H9 (cell line): ENCODE data around the gene SDE2. TPM values are rescaled to one million over a fixed set of nuclear protein-coding genes. Genes with fewer than 3 reads are reported as not detected.
"Not testable (repeated sequence)": the region's sequence is repeated elsewhere in the genome, so short reads cannot be mapped to it uniquely, and the experiment has no call there.

Experiments used
- DNase-seq: peaks from one replicate; pipeline ENCODE4 v3.0.0-alpha.2; 2017
- H2AFZ ChIP-seq: one replicate; pipeline ENCODE4 v1.6.1; 2013; ENCODE audit warnings: mild to moderate bottlenecking, low read length, control low read depth, moderate library complexity
- H2AK5ac ChIP-seq: 2 replicates; pipeline ENCODE4 v1.6.1; 2013; ENCODE audit warnings: low read length, control low read depth, mixed read lengths; ENCODE audit not compliant: insufficient read length
- H2BK120ac ChIP-seq: one replicate; pipeline ENCODE4 v1.6.1; 2013; ENCODE audit warnings: low read depth, mild to moderate bottlenecking, low read length, control low read depth, inconsistent platforms; ENCODE audit not compliant: poor library complexity, severe bottlenecking
- H2BK12ac ChIP-seq: 2 replicates; pipeline ENCODE4 v1.6.1; 2013; ENCODE audit warnings: low read length, control low read depth, mixed read lengths, low read depth; ENCODE audit not compliant: insufficient read length
- H2BK15ac ChIP-seq: 2 replicates; pipeline ENCODE4 v1.6.1; 2013; ENCODE audit warnings: low read depth, low read length, control low read depth
- H2BK20ac ChIP-seq: one replicate; pipeline ENCODE4 v1.6.1; 2013; ENCODE audit warnings: low read depth, mild to moderate bottlenecking, low read length, control low read depth, inconsistent platforms; ENCODE audit not compliant: poor library complexity, severe bottlenecking
- H2BK5ac ChIP-seq: 2 replicates; pipeline ENCODE4 v1.6.1; 2013; ENCODE audit warnings: low read length, control low read depth, mixed read lengths; ENCODE audit not compliant: insufficient read length
- H3K14ac ChIP-seq: 2 replicates; pipeline ENCODE4 v1.6.1; 2013; ENCODE audit warnings: low read length, control low read depth; ENCODE audit not compliant: insufficient read depth
- H3K18ac ChIP-seq: 2 replicates; pipeline ENCODE4 v1.6.1; 2013; ENCODE audit warnings: low read depth, mild to moderate bottlenecking, mixed read lengths, low read length, control low read depth; ENCODE audit not compliant: insufficient read length
- H3K23ac ChIP-seq: 2 replicates; pipeline ENCODE4 v1.6.1; 2013; ENCODE audit warnings: low read length, control low read depth, mixed read lengths, low read depth; ENCODE audit not compliant: insufficient read length
- H3K23me2 ChIP-seq: 2 replicates; pipeline ENCODE4 v1.6.1; 2013; ENCODE audit warnings: low read depth, mild to moderate bottlenecking, mixed read lengths, low read length, control low read depth; ENCODE audit not compliant: insufficient read length, poor library complexity, severe bottlenecking
- H3K27ac ChIP-seq: 2 replicates; pipeline ENCODE4 v1.5.1; 2013; ENCODE audit warnings: low read length, control low read depth, mixed read lengths, low read depth; ENCODE audit not compliant: insufficient read length
- H3K27me3 ChIP-seq: 2 replicates; pipeline ENCODE4 v1.6.1; 2013; ENCODE audit warnings: low read length, control low read depth, inconsistent platforms; ENCODE audit not compliant: insufficient read depth
- H3K4ac ChIP-seq: 2 replicates; pipeline ENCODE4 v1.6.1; 2013; ENCODE audit warnings: low read depth, mild to moderate bottlenecking, control low read depth, inconsistent platforms, low read length, moderate library complexity
- H3K4me1 ChIP-seq: 2 replicates; pipeline ENCODE4 v1.6.1; 2013; ENCODE audit warnings: low read length, control low read depth, inconsistent platforms; ENCODE audit not compliant: insufficient read depth
- H3K4me2 ChIP-seq: 2 replicates; pipeline ENCODE4 v1.6.1; 2013; ENCODE audit warnings: low read length, control low read depth, mixed read lengths; ENCODE audit not compliant: insufficient read length, insufficient read depth
- H3K56ac ChIP-seq: 2 replicates; pipeline ENCODE4 v1.6.1; 2013; ENCODE audit warnings: low read depth, mild to moderate bottlenecking, mixed read lengths, low read length, control low read depth; ENCODE audit not compliant: insufficient read length
- H3K79me1 ChIP-seq: 2 replicates; pipeline ENCODE4 v1.6.1; 2013; ENCODE audit warnings: low read depth, mild to moderate bottlenecking, moderate library complexity, low read length, control low read depth, inconsistent platforms; ENCODE audit not compliant: insufficient read depth, poor library complexity, severe bottlenecking
- H3K79me2 ChIP-seq: 2 replicates; pipeline ENCODE4 v1.6.1; 2013; ENCODE audit warnings: low read length, control low read depth, inconsistent platforms; ENCODE audit not compliant: insufficient read depth
- H3K9ac ChIP-seq: 2 replicates; pipeline ENCODE4 v1.6.1; 2013; ENCODE audit warnings: low read length, control low read depth, mixed read lengths; ENCODE audit not compliant: insufficient read length; ENCODE audit errors: extremely low read depth
- H3K9me3 ChIP-seq: one replicate; pipeline ENCODE4 v1.6.1; 2013; ENCODE audit warnings: low read depth, low read length, inconsistent platforms; ENCODE audit not compliant: control insufficient read depth
- H3T11ph ChIP-seq: one replicate; pipeline ENCODE4 v1.6.1; 2013; ENCODE audit warnings: mild to moderate bottlenecking, low read length, control low read depth, inconsistent platforms
- H4K20me1 ChIP-seq: one replicate; pipeline ENCODE4 v1.6.1; 2013; ENCODE audit not compliant: control insufficient read depth, insufficient read length, insufficient read depth
- H4K5ac ChIP-seq: 2 replicates; pipeline ENCODE4 v1.6.1; 2013; ENCODE audit warnings: low read depth, mild to moderate bottlenecking, mixed read lengths, low read length, control low read depth; ENCODE audit not compliant: insufficient read length
- H4K8ac ChIP-seq: replicated peaks from 2 replicates; pipeline ENCODE4 v1.6.1; 2013; ENCODE audit warnings: low read length, control low read depth, mixed read lengths, low read depth; ENCODE audit not compliant: insufficient read length
- H4K91ac ChIP-seq: 2 replicates; pipeline ENCODE4 v1.6.1; 2013; ENCODE audit warnings: low read depth, mild to moderate bottlenecking, moderate library complexity, mixed read lengths, low read length, control low read depth; ENCODE audit not compliant: insufficient read length
- H3K27ac Mint-ChIP-seq, 3 experiments: 2 replicates in 2 of 3; 3 replicates in 1 of 3; pipeline ENCODE4 v1.8.0; 2020 to 2021; ENCODE audit warnings: mixed read lengths in 3 of 3, mild to moderate bottlenecking in 1 of 3, moderate library complexity in 1 of 3
- H3K27me3 Mint-ChIP-seq: 2 replicates; pipeline ENCODE4 v1.8.0; 2021; ENCODE audit warnings: low read depth, mild to moderate bottlenecking, moderate library complexity, mixed read lengths
- H3K36me3 Mint-ChIP-seq, 3 experiments: 2 replicates in 2 of 3; 3 replicates in 1 of 3; pipeline ENCODE4 v1.8.0; 2020 to 2021; ENCODE audit warnings: low read depth in 3 of 3, mixed read lengths in 3 of 3; ENCODE audit not compliant: insufficient read depth in 1 of 3
- H3K4me1 Mint-ChIP-seq, 2 experiments: 2 replicates each; pipeline ENCODE4 v1.8.0; 2020; ENCODE audit warnings: mixed read lengths in 2 of 2
- H3K4me3 Mint-ChIP-seq, 2 experiments: 2 replicates in 1 of 2; 3 replicates in 1 of 2; pipeline ENCODE4 v1.8.0; 2020 to 2021; ENCODE audit warnings: mild to moderate bottlenecking in 2 of 2, mixed read lengths in 2 of 2, moderate library complexity in 1 of 2
- H3K9me3 Mint-ChIP-seq, 2 experiments: 2 replicates in 1 of 2; 3 replicates in 1 of 2; pipeline ENCODE4 v1.8.0; 2020; ENCODE audit warnings: mild to moderate bottlenecking in 2 of 2, mixed read lengths in 2 of 2, moderate library complexity in 1 of 2
- CTCF ChIP-seq: fragments of 200-600 bp; sonication (generic); conservative IDR thresholded peaks from 3 replicates; pipeline ENCODE4 v1.8.0; 2021; ENCODE audit warnings: antibody characterized with exemption, mild to moderate bottlenecking
- WGBS: extraction: QIAGEN DNeasy Blood & Tissue Kit; methylation state at CpG from one replicate; pipeline ENCODE4 v1.1.7; 2013; ENCODE audit warnings: missing lambda C conversion rate, low lambda C conversion rate, mixed read lengths; ENCODE audit not compliant: insufficient read length; ENCODE audit errors: extremely low coverage; 5-methylcytosine and 5-hydroxymethylcytosine counted together
- total RNA-seq: library from RNA; stranded (reverse); gene quantifications from 2 replicates; pipeline ENCODE4 v1.2.1, GENCODE V29; 2021

SDE2 gene
- total RNA-seq, 1 experiment from 2014 or later = 20.5 TPM

GRCh38 chr1:225972344-225973152 is 26.6 kb downstream of the SDE2 start:
- H3K27me3 Mint-ChIP-seq = no peaks in the 10 kb centered on the region
- Histone ChIP-seq H3K4ac (no peak overlapping the region), H3K18ac (no peak overlapping the region), H3K4me1 (no peaks in the 10 kb centered on the region), H3K56ac (no peak overlapping the region), H4K20me1 (no peaks in the 10 kb centered on the region), H3K14ac (no peak overlapping the region), H2AK5ac (no peak overlapping the region), H3T11ph (no peak overlapping the region), H3K79me1 (no peaks in the 10 kb centered on the region), H3K4me2 (no peak overlapping the region), H4K8ac (no peak overlapping the region), H2BK120ac (no peak overlapping the region), H3K79me2 (no peaks in the 10 kb centered on the region), H3K23ac (no peak overlapping the region), H2BK5ac (no peak overlapping the region), H3K27me3 (no peaks in the 10 kb centered on the region), H2BK20ac (no peak overlapping the region), H2BK15ac (no peak overlapping the region), H4K5ac (no peak overlapping the region), H2AFZ (no peak overlapping the region), H3K9ac (no peak overlapping the region), H4K91ac (no peak overlapping the region), H3K23me2 (no peaks in the 10 kb centered on the region), H2BK12ac (no peak overlapping the region), H3K27ac (no peak overlapping the region), H3K9me3 (no peaks in the 10 kb centered on the region)
- peaks cover 7 to 11% of the 10 kb centered on the region in 2 experiments; a peak in 4 of 5 replicates for H3K9me3 Mint-ChIP-seq
- no CpG with 5 or more reads among the region's 15 CpGs for WGBS
- no peak for DNase-seq
- no peak overlapping the region for H3K27ac Mint-ChIP-seq
- H3K4me1 Mint-ChIP-seq = peaks cover 4 to 6% of the 10 kb centered on the region in 2 experiments; a peak in 3 of 4 replicates
- no peak overlapping the region; a peak in 1 of 5 replicates for H3K4me3 Mint-ChIP-seq
- H3K36me3 Mint-ChIP-seq = peaks cover 0 to 15% (median 8%) of the 10 kb centered on the region in 3 experiments
- TF ChIP-seq CTCF = no peak

GRCh38 chr1:225970592-225971157 is 28.5 kb downstream of the SDE2 start:
- not testable (repeated sequence) for H4K20me1 ChIP-seq, H3K4me1 ChIP-seq, H3K27ac Mint-ChIP-seq, H3K18ac ChIP-seq, H3K79me1 ChIP-seq, H3K23me2 ChIP-seq, H3K4ac ChIP-seq, H4K5ac ChIP-seq, H2AK5ac ChIP-seq, H2BK20ac ChIP-seq, H3K27ac ChIP-seq, H3K4me3 Mint-ChIP-seq, H3K9me3 ChIP-seq, H2AFZ ChIP-seq, H3K9me3 Mint-ChIP-seq, H4K91ac ChIP-seq, H2BK15ac ChIP-seq, H3K79me2 ChIP-seq, H3K36me3 Mint-ChIP-seq, H3T11ph ChIP-seq, H2BK12ac ChIP-seq, H2BK120ac ChIP-seq, H2BK5ac ChIP-seq, H3K56ac ChIP-seq, H3K4me2 ChIP-seq, H3K4me1 Mint-ChIP-seq, H3K23ac ChIP-seq, H3K27me3 ChIP-seq, DNase-seq, H4K8ac ChIP-seq, H3K27me3 Mint-ChIP-seq, H3K14ac ChIP-seq, H3K9ac ChIP-seq
- no CpG with 5 or more reads among the region's 16 CpGs for WGBS
